H1 (cell line): ENCODE measurements around the gene MYO1D. TPM values are rescaled to one million over a fixed set of nuclear protein-coding genes. Genes with fewer than 3 reads are reported as not detected.

Source experiments
- CBX8 ChIP-seq: fragments of 300-800, 300-1000 bp; sonication (generic); IDR thresholded peaks from 2 replicates; pipeline ENCODE4 v1.7.1; 2016; ENCODE audit warnings: low read depth, low read length, borderline replicate concordance
- CEBPB ChIP-seq: IDR thresholded peaks from 2 replicates; pipeline ENCODE4 v1.6.1; 2012; ENCODE audit warnings: low read depth, low read length
- CHD7 ChIP-seq: fragments of 300-600 bp; sonication (generic); IDR thresholded peaks from 2 replicates; pipeline ENCODE4 v1.7.1; 2012; ENCODE audit warnings: low read length, moderate library complexity, mild to moderate bottlenecking, inconsistent platforms; ENCODE audit not compliant: insufficient replicate concordance
- CTBP2 ChIP-seq: IDR thresholded peaks from 2 replicates; pipeline ENCODE4 v1.7.0; 2011; ENCODE audit warnings: borderline replicate concordance, mild to moderate bottlenecking, moderate library complexity, mixed read lengths, low read length; ENCODE audit not compliant: insufficient read depth, insufficient read length
- FOSL1 ChIP-seq: IDR thresholded peaks from 2 replicates; pipeline ENCODE4 v1.6.1; 2011; ENCODE audit warnings: mild to moderate bottlenecking, low read depth, low read length, moderate library complexity; ENCODE audit not compliant: insufficient read depth
- GABPA ChIP-seq: IDR thresholded peaks from 2 replicates; pipeline ENCODE4 v1.6.1; 2011; ENCODE audit warnings: mild to moderate bottlenecking, low read length, moderate library complexity, borderline replicate concordance; ENCODE audit not compliant: insufficient read depth
- HDAC6 ChIP-seq: IDR thresholded peaks from one replicate; pipeline ENCODE4 v1.7.1; 2012; ENCODE audit warnings: low read depth, mild to moderate bottlenecking, inconsistent platforms, low read length, moderate library complexity
- MAFK ChIP-seq: IDR thresholded peaks from 2 replicates; pipeline ENCODE4 v1.6.1; 2012; ENCODE audit warnings: low read depth, mild to moderate bottlenecking, improper control_type of control experiment, low read length
- MAX ChIP-seq: IDR thresholded peaks from 2 replicates; pipeline ENCODE4 v1.6.1; 2012; ENCODE audit warnings: inconsistent platforms
- RFX5 ChIP-seq: IDR thresholded peaks from 2 replicates; pipeline ENCODE4 v1.6.1; 2011; ENCODE audit warnings: low read depth, low read length, improper control_type of control experiment, borderline replicate concordance
- ZNF274 ChIP-seq: IDR thresholded peaks from 2 replicates; pipeline ENCODE4 v1.7.0; 2012; ENCODE audit warnings: low read length, borderline replicate concordance; ENCODE audit errors: extremely low read depth
- polyA plus RNA-seq, 7 experiments: library from polyadenylated mRNA; depleted of rRNA in 3 of 7; stranded (reverse) in 5 of 7; unstranded in 2 of 7; fragments of >200 nt in 5 of 7; fragments of 200-250 nt in 2 of 7; gene quantifications; 1 replicate in 5 of 7; 2 replicates in 1 of 7; 4 replicates in 1 of 7; pipeline versions ENCODE4 v1.2.1 to v1.2.3, GENCODE V29; 2011 to 2013; ENCODE audit warnings: missing spikeins in 2 of 7, mixed read lengths in 2 of 7
- total RNA-seq: library from RNA; stranded (reverse); fragmentation: NEBNext Ultra II Directional; extraction: Animal tissue kit (Norgen Biotek cat#: 25700); gene quantifications from 2 replicates; pipeline ENCODE4 v1.2.1, GENCODE V29; 2021

Gene MYO1D
- total and polyA plus RNA-seq, 2 of the 8 experiments (the other 6 are each of a cell fraction or from before 2014, with no cell fraction given), result 6.5 to 25.4 TPM

- TF ChIP-seq CHD7 (no peak), FOSL1 (no peak), CEBPB (no peak), RFX5 (no peak), MAFK (no peak), MAX (no peak), CBX8 (no peak), CTBP2 (no peak), GABPA (no peak), HDAC6 (no peak), ZNF274 (no peak)
These were observed 175.1 kb downstream of the MYO1D start (continued) for GRCh38 chr17:32701871-32702270.
